Measurements from ENCODE around the gene MSMO1.
A peak's percentile ranks its signal among the peaks of the same experiment; 100 is the strongest.

The MSMO1 gene

GRCh38 chr4:165368567-165368966, 41.1 kb downstream of the MSMO1 start:
- intact Hi-C loops (cut with DNase I; ENCODE audit: low total_unique reads) = no loop called here
- H3K36me3 ChIP-seq = no peaks in the 10 kb centered on the region
- DNase-seq = no peak
- H3K27me3 ChIP-seq = no peaks in the 10 kb centered on the region
- no peaks in the 10 kb centered on the region for H3K9me3 ChIP-seq
- H3K4me1 ChIP-seq = no peaks in the 10 kb centered on the region
- TF ChIP-seq CTCF (IDR thresholded peaks at IDR 0.05) = no peak
- no peak overlapping the region for H3K4me3 ChIP-seq
- H3K27ac ChIP-seq = no peak overlapping the region

- DNase-seq = no peak
- Histone ChIP-seq H3K36me3 (no peaks in the 10 kb centered on the region), H3K4me1 (no peaks in the 10 kb centered on the region), H3K27ac (no peak overlapping the region), H3K4me3 (no peak overlapping the region), H3K9me3 (no peaks in the 10 kb centered on the region), H3K27me3 (no peaks in the 10 kb centered on the region)
- intact Hi-C loops (cut with DNase I; ENCODE audit: low total_unique reads) = no loop called here
- no peak for TF ChIP-seq CTCF (IDR thresholded peaks at IDR 0.05)
Measured at GRCh38 chr4:165369522-165369921, 42.1 kb downstream of the MSMO1 start.

GRCh38 chr4:165370530-165370929, 43.1 kb downstream of the MSMO1 start:
- no peaks in the 10 kb centered on the region for H3K4me1 ChIP-seq
- no peak overlapping the region for H3K4me3 ChIP-seq
- peaks cover 0 to 6% (median 0%) of the 10 kb centered on the region in 3 donors for H3K9me3 ChIP-seq
- H3K27ac ChIP-seq = no peak overlapping the region
- no peak for TF ChIP-seq CTCF (IDR thresholded peaks at IDR 0.05)
- no peak for DNase-seq
- no peaks in the 10 kb centered on the region for H3K36me3 ChIP-seq
- intact Hi-C loops (cut with DNase I; ENCODE audit: low total_unique reads) = loop anchor here (10.0 kb wide), 1 partner anchor 46 kb away; the partner anchor contains the start of gene MSMO1
- H3K27me3 ChIP-seq = no peaks in the 10 kb centered on the region

- no peak for TF ChIP-seq CTCF (IDR thresholded peaks at IDR 0.05)
- Histone ChIP-seq H3K4me1 (peaks cover 0 to 7% (median 2%) of the 10 kb centered on the region in 4 donors), H3K27me3 (no peaks in the 10 kb centered on the region), H3K36me3 (no peaks in the 10 kb centered on the region), H3K4me3 (no peak overlapping the region), H3K9me3 (peaks cover 0 to 6% (median 0%) of the 10 kb centered on the region in 3 donors), H3K27ac (no peak overlapping the region)
- intact Hi-C loops (cut with DNase I; ENCODE audit: low total_unique reads) = loop anchor here (5.0 to 10.0 kb wide), 2 partner anchors 51 to 87 kb away; partner anchors contain the start of gene MSMO1
- DNase-seq = no peak
Measured at GRCh38 chr4:165375465-165375864, 48.0 kb downstream of the MSMO1 start.

- H3K9me3 ChIP-seq = peaks cover 0 to 6% (median 0%) of the 10 kb centered on the region in 3 donors
- peak overlapping the region; percentile 90 to 91 for H3K27ac ChIP-seq
- no peak for DNase-seq
- TF ChIP-seq CTCF (IDR thresholded peaks at IDR 0.05) = no peak
- H3K36me3 ChIP-seq = no peaks in the 10 kb centered on the region
- no peaks in the 10 kb centered on the region for H3K27me3 ChIP-seq
- peaks cover 0 to 32% (median 4%) of the 10 kb centered on the region in 4 donors for H3K4me1 ChIP-seq
- intact Hi-C loops (cut with DNase I; ENCODE audit: low total_unique reads) = loop anchor here (5.0 to 10.0 kb wide), 2 partner anchors 54 to 84 kb away; partner anchors contain the start of gene MSMO1
- peak overlapping the region; percentile 68 to 80 for H3K4me3 ChIP-seq
Measured at GRCh38 chr4:165378398-165378744, 50.9 kb downstream of the MSMO1 start.
